PC-9 (cell line): ENCODE measurements around the gene TBC1D5.

Experiments used
- CTCF ChIP-seq: fragments of 200-600 bp; sonication (generic); conservative IDR thresholded peaks from 2 replicates; pipeline ENCODE4 v1.6.1; 2017; ENCODE audit warnings: mixed run types, antibody characterized with exemption, mild to moderate bottlenecking, moderate library complexity
- EZH2 ChIP-seq: fragments of 200-600 bp; sonication (generic); IDR thresholded peaks from 2 replicates; pipeline ENCODE4 v1.8.0; 2017; ENCODE audit warnings: antibody characterized with exemption, low read depth

GRCh38 chr3:17194116-17194515, 548.3 kb downstream of the TBC1D5 start:
- TF ChIP-seq CTCF = no peak
- TF ChIP-seq EZH2 = no peak
